Ectodermal cell (in vitro differentiated cells): Measurements from ENCODE around the gene CEL.

Source experiments
- H3K27ac ChIP-seq: 2 replicates; pipeline ENCODE4 v1.7.0; 2013; ENCODE audit warnings: mild to moderate bottlenecking, low read depth, low read length; ENCODE audit not compliant: insufficient read depth, poor library complexity, severe bottlenecking
- H3K27me3 ChIP-seq: 2 replicates; pipeline ENCODE4 v1.7.0; 2013; ENCODE audit warnings: mild to moderate bottlenecking, low read length; ENCODE audit not compliant: insufficient read depth, control insufficient read depth, poor library complexity, severe bottlenecking
- H3K36me3 ChIP-seq: one replicate; pipeline ENCODE4 v1.7.0; 2013; ENCODE audit warnings: low read length; ENCODE audit not compliant: control insufficient read depth, insufficient read depth
- H3K4me1 ChIP-seq: one replicate; pipeline ENCODE4 v1.7.0; 2013; ENCODE audit warnings: low read length; ENCODE audit not compliant: control insufficient read depth, insufficient read depth
- H3K4me3 ChIP-seq: 2 replicates; pipeline ENCODE4 v1.7.0; 2013; ENCODE audit warnings: low read depth, low read length, control low read depth; ENCODE audit not compliant: insufficient read depth
- H3K9me3 ChIP-seq: 2 replicates; pipeline ENCODE4 v1.7.0; 2013; ENCODE audit warnings: mild to moderate bottlenecking, low read length, moderate library complexity; ENCODE audit not compliant: control insufficient read depth
- WGBS, 2 experiments: methylation state at CpG; one replicate each; pipeline ENCODE4 v1.1.7; 2013; ENCODE audit warnings: missing lambda C conversion rate in 2 of 2; 5-methylcytosine and 5-hydroxymethylcytosine counted together

CEL gene

DNA sequence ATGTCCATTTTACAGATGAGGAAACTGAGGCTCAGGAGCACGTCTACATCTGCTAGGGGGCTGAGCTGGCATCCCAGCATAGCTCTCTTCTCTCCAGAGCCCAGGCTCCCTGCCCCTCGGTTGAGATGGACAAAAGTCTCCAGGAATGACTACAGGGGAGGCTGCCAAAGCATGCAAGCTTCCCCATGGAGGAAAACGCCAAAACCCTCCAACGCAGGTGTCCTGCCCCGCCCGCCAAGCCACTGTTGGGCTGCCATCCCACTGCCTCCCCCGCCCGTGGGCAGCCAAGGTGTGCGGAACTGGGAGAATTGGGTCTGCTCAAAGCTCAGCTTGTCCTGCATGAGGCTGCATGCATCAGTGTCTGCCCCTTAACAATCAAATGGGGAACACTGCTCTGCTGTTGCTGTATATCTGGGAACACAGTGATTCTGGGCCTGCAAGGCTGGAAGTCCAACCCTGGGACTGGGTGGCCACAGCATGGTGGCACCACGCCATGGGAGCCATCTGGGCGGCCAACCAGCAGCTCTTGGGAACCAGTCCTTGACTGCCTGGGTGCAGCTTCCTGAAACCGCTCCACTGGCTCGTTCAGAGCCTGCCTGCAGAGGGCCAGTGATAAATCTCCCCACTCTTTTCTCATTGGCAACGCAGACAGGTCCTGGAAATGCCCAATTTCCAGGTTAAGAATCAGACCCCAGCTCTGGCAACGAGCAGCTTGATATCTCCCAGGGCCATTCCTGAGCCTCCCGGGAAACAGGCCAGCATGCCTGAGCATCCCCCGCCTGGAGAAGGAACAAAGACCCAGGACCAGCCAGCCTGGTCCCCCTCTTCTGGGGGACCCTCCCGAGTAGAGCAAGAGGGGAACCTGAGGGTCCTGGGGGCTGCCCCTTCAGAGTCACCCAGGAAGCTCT is 55.7 kb downstream of the CEL start:
- no peak overlapping the region for H3K4me3 ChIP-seq
- H3K27me3 ChIP-seq, result no peaks in the 10 kb centered on the region
- no peak overlapping the region for H3K27ac ChIP-seq
- H3K4me1 ChIP-seq, result peaks cover 41% of the 10 kb centered on the region
- no peaks in the 10 kb centered on the region for H3K9me3 ChIP-seq
- WGBS, 2 experiments, result 91 to 92% methylated on average over 18 of the region's 18 CpGs
- no peaks in the 10 kb centered on the region for H3K36me3 ChIP-seq

DNA sequence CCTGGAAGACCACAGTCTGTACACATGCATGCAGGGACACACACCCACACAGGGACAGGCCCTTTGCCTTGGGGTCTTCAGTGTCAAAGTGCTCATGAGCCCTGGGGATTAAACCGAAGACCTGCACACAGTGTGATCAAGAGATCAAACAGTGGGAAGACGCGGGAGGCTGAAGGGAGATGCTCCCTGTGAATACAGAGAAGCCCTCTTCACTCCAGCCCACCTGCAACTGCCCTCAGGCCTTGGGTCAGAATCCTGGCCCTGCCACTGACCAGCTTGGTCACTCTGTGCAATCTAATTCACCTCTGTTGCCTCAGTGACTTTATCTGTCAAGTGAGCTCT is 56.4 kb downstream of the CEL start:
- no peak overlapping the region for H3K4me3 ChIP-seq
- H3K4me1 ChIP-seq, result peaks cover 44% of the 10 kb centered on the region
- H3K36me3 ChIP-seq, result no peaks in the 10 kb centered on the region
- H3K27me3 ChIP-seq, result no peaks in the 10 kb centered on the region
- H3K9me3 ChIP-seq, result no peaks in the 10 kb centered on the region
- no peak overlapping the region for H3K27ac ChIP-seq
- WGBS, 2 experiments, result 80 to 86% methylated on average over 3 of the region's 3 CpGs

DNA sequence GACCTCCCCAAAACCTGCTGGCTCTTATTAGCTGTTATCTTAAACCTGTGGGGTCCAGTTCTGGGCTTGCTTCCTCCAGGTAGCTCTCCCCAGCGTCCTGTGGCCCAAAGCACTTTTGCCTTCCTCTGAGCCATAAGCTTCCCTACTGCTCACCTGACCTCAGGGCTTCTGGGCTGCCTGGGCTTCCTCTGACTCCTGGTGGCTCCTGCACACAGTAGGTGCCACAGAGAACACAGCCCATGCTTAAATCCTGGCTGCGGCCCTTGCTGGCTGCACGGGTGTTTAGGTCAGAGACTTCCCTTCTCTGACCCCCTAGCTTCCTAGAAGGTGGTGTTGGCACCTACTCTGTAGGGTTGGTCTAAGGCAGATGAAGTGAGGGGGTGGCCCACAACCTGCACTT is 56.8 kb downstream of the CEL start:
- Histone ChIP-seq H3K36me3 (no peaks in the 10 kb centered on the region), H3K27ac (no peak overlapping the region), H3K9me3 (no peaks in the 10 kb centered on the region), H3K4me1 (peaks cover 48% of the 10 kb centered on the region), H3K4me3 (no peak overlapping the region), H3K27me3 (no peaks in the 10 kb centered on the region)
- 93 to 95% methylated on average over 3 of the region's 3 CpGs for WGBS, 2 experiments

DNA sequence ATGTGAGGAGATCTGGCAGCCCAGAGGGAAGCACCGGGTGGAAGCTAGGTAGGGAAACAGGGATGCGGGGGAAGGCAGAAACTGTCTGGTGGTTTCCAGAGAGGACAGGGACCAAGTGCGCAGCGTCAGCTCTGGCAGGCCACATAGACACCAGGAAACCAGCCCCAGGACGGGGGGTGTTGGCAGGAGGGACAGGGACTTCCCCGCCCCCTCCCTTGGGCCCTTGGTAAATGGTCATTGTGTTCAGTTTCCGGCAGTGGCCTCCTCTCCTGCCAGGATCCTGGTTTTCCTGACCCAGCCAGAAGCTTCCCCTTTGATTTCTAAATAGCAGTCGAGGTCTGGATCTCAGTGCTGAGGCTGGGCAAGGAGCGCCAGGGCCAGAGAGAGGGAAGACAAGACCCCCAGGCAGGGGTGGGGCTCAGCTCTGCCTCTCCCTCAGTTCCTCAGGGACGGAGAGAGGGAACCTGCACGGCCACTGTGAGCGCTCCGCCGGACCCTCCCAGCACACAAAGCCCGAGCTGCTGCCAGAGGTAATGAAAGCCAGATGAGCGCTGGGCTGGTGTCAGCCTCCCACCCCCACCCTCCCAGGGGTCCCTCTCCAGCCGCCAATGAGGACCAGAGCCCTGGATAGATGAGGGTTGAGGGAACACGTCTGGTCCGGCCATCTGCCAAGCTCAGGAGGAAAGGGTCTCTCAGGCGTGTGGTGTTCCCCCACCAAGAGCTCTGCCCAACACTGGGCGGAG is 57.5 kb downstream of the CEL start:
- no peaks in the 10 kb centered on the region for H3K27me3 ChIP-seq
- no peak overlapping the region for H3K27ac ChIP-seq
- no peaks in the 10 kb centered on the region for H3K36me3 ChIP-seq
- 51 to 52% methylated on average over 21 of the region's 21 CpGs for WGBS, 2 experiments
- H3K4me3 ChIP-seq, result no peak overlapping the region
- H3K9me3 ChIP-seq, result no peaks in the 10 kb centered on the region
- H3K4me1 ChIP-seq, result peaks cover 48% of the 10 kb centered on the region

DNA sequence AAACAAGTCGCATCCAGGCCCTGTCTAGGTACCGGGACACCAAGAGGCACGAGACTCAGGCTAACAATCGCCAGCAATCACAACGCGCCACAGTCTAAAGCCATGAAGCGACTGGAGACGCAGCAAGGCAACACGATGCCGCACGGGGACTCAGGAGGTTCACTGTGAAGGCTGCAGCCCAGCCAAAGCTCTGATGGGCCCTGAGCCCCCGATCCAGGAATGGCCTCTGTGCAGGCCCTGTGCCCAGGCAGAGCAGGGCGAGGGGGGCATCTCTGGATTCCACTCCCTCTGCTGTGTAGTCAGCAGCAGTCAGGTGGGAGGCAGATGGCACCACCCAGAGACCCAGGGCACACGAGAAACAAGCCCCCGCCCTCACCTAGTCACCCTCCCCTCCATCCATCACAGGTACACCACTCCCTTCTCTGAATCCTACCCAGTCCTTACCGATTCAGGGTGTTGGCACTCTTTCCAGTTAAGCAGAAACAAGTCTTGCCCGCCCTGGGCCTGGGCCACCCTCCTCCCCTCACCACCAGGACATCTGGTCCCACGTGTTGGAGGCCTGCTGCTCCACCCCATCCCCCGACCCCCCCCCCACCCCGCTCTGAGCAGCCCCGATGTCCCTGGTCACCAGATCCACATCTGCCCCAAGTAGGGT is 58.2 kb downstream of the CEL start:
- peak overlapping the region; percentile 65 for H3K4me3 ChIP-seq
- H3K27me3 ChIP-seq, result no peaks in the 10 kb centered on the region
- no peaks in the 10 kb centered on the region for H3K9me3 ChIP-seq
- H3K4me1 ChIP-seq, result peaks cover 42% of the 10 kb centered on the region
- H3K36me3 ChIP-seq, result no peaks in the 10 kb centered on the region
- 64% methylated on average over 19 of the region's 21 CpGs for WGBS, 2 experiments
- peak overlapping the region; percentile 44 for H3K27ac ChIP-seq

DNA sequence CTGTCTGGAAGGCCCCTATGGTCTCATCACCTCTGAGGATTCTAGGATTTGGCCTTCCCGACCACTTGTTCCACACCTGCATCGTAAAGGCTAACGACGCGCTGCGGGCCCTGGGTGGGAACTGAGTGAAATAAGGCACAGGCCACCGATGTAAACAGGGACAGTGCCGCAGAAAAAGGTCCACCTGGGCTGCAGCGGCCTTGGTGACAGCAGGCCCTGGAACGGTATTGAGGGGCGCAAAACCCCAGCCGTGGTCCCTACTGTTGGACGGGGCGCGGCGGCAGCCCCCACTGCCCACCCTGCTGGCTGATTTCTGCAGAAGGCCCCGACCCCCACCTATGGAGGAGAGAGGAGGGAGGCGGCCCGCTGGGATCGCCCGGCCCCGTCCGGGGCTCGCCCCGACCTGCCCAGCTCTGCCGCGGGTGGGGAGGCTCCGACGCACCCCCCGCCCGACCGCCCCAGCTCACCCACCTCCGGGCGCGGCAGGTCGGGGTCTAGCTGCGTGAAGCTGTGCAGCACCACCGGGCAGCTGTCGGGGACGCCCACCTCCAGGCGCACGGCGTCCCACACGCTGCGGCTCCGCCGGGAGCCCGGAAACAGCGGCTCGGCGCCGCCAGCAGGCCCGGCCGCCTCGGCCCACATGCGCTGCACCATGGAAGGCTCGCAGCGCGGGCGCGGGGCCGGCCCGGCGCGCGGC is 58.9 kb downstream of the CEL start:
- H3K36me3 ChIP-seq, result no peaks in the 10 kb centered on the region
- H3K4me1 ChIP-seq, result peaks cover 36% of the 10 kb centered on the region
- no peak overlapping the region for H3K27ac ChIP-seq
- H3K27me3 ChIP-seq, result no peaks in the 10 kb centered on the region
- peak overlapping the region; percentile 65 for H3K4me3 ChIP-seq
- no peaks in the 10 kb centered on the region for H3K9me3 ChIP-seq
- 3% methylated on average over 66 of the region's 66 CpGs for WGBS, 2 experiments
